SIG-M5 treated with dmso at 0.1 percent for 504 hours (cell line): ENCODE data around the gene PTPRO.

Source experiments
- DNase-seq: peaks from one replicate; lab custom pipeline; 2025; ENCODE audit not compliant: unreplicated experiment; lab: John Stamatoyannopoulos, UW

PTPRO gene

GRCh38 chr12:15634010-15634683, 311.8 kb downstream of the PTPRO start:
- DNase-seq: no peak

GRCh38 chr12:15636060-15636890, 314.0 kb downstream of the PTPRO start:
- no peak for DNase-seq

GRCh38 chr12:15638231-15638630, 315.9 kb downstream of the PTPRO start:
- no peak for DNase-seq

- no peak for DNase-seq
These were observed 322.4 kb downstream of the PTPRO start for GRCh38 chr12:15644700-15645099.

- DNase-seq: no peak
These were observed 324.3 kb downstream of the PTPRO start for GRCh38 chr12:15646581-15646980.
